A673 (cell line): ENCODE data around the gene RELL1.

Experiments
- CTCF ChIP-seq: fragments of 300-800, 200-600 bp; sonication (generic); conservative IDR thresholded peaks from 2 replicates; pipeline ENCODE4 v1.5.1; 2017; ENCODE audit warnings: low read depth, mild to moderate bottlenecking, antibody characterized with exemption, low read length, moderate library complexity, mixed read lengths
- EZH2 ChIP-seq: fragments of 200-600 bp; sonication (generic); IDR thresholded peaks from 2 replicates; pipeline ENCODE4 v1.6.1; 2017; ENCODE audit warnings: borderline replicate concordance, low read depth, mild to moderate bottlenecking, mixed read lengths, antibody characterized with exemption, low read length; ENCODE audit not compliant: poor library complexity, severe bottlenecking

- TF ChIP-seq CTCF (no peak), EZH2 (no peak)
Measured at GRCh38 chr4:37561196-37561802, 124.9 kb downstream of the RELL1 start.
